Smooth muscle cell of the umbilical artery (primary cell): ENCODE data around the gene PCDHGB3. TPM values are rescaled to one million over a fixed set of nuclear protein-coding genes. Genes with fewer than 3 reads are reported as not detected.

Experiments
- total RNA-seq: library from RNA; depleted of rRNA; stranded (reverse); fragments of >200 nt; gene quantifications from 2 replicates; pipeline ENCODE4 v1.2.3, GENCODE V29; 2014

The PCDHGB3 gene
- total RNA-seq, 1 donor from 2014 or later, result 6.5 TPM

DNA sequence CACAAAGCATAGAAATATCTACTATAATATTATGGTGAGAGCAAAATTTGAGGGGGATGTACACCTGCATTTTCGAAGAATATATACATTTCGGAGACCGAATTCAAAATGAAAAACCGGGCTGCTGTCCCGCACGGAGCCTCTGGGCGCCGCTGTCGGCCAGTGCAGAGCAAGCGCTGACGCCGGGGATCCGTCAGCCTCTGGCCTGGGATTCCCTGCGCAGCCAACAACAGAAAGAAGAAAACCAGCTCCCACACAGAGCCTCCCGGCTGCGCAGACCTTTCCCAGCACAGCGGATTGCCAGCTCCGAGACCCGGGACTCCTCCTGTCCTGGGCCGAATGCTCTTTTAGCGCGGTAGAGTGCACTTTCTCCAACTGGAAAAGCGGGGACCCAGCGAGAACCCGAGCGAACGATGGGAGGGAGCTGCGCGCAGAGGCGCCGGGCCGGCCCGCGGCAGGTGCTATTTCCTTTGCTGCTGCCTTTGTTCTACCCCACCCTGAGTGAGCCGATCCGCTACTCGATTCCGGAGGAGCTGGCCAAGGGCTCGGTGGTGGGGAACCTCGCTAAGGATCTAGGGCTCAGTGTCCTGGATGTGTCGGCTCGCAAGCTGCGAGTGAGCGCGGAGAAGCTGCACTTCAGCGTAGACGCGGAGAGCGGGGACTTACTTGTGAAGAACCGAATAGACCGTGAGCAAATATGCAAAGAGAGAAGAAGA, 37.9 kb downstream of the PCDHGB3 start, which contains the start of gene PCDHGB6:
TSS of gene PCDHGB6 (plus strand) at position 232 of the 716 bp plus-strand sequence. CDS start at position 414, 182 bp downstream.

DNA sequence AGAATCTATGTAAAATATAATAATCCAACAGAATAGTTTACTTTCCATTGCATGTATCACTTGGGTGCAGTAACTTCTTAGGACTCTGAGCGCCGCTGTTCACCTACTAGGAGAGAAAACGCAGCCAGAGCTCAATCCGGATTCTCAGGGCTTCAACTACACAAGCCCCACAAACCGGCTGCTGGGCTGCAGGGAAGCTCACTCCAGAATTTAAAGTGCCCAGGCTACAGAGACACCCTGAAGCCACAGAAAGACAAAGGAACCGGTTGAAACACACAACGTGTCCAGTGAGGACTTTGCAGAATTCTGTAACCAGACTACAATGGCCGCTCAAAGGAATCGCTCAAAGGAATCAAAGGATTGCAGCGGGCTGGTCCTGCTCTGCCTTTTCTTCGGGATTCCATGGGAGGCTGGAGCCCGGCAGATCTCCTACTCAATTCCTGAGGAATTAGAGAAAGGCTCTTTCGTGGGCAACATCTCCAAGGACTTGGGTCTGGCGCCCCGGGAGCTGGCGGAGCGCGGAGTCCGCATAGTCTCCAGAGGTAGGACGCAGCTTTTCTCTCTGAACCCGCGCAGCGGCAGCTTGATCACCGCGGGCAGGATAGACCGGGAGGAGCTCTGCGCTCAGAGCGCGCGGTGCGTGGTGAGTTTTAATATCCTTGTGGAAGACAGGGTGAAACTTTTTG, 43.0 kb downstream of the PCDHGB3 start, which contains the start of gene PCDHGA10:
TSS of gene PCDHGA10 (plus strand) at position 134 of the 686 bp plus-strand sequence. CDS start at position 323, 189 bp downstream.

DNA sequence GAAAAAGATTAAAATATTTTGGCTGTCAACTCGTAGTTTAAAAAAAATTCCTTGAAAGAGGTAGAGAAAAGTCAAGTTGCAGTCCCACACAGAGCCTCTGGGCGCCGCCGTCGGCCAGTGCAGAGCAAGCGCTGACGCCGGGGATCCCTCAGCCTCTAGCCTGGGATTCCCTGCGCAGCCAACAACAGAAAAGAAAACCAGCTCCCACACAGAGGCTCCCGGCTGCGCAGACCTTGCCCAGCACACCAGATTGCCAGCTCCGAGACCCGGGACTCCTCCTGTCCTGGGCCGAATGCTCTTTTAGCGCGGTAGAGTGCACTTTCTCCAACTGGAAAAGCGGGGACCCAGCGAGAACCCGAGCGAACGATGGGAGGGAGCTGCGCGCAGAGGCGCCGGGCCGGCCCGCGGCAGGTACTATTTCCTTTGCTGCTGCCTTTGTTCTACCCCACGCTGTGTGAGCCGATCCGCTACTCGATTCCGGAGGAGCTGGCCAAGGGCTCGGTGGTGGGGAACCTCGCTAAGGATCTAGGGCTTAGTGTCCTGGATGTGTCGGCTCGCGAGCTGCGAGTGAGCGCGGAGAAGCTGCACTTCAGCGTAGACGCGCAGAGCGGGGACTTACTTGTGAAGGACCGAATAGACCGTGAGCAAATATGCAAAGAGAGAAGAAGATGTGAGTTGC, 47.6 kb downstream of the PCDHGB3 start, which contains the start of gene PCDHGB7:
TSS of gene PCDHGB7 (plus strand) at position 184 of the 679 bp plus-strand sequence. CDS start at position 367, 183 bp downstream.

DNA sequence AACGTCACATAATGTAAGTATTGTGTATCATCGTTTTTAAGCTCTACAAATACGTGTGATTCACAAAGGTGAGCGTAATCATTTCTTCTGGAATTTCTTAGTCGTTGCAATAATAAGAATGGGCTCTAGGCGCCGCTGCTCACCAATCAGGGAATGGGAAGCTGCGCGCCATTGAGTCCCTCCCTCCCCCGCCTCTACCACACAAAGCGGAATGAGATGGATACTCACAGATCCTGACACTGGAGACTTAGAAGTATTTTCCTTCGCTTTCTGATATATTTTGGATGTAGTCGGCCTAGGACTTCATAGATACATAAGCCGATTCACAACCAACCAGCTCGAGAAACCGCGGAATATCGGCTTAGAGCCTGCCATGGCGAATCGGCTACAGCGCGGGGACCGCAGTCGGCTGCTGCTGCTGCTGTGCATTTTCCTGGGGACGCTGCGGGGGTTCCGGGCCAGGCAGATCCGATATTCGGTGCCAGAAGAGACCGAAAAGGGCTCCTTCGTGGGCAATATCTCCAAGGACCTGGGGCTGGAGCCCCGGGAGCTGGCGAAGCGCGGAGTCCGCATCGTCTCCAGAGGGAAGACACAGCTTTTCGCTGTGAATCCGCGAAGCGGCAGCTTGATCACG, 50.9 kb downstream of the PCDHGB3 start, which contains the start of gene PCDHGA11:
TSS of gene PCDHGA11 (plus strand) at position 197 of the 634 bp plus-strand sequence. CDS start at position 374, 177 bp downstream.

Other genes with a start within 250 kb of the PCDHGB3 start
- under 0.01 and 0.09 TPM in 2 replicates for gene PCDHB4, start 248.4 kb upstream of the PCDHGB3 start, total RNA-seq
- gene PCDHB5, start 235.0 kb upstream of the PCDHGB3 start, total RNA-seq, result 0.60 and 1.8 TPM in 2 replicates
- 0.14 and 0.30 TPM in 2 replicates for gene PCDHB6, start 220.2 kb upstream of the PCDHGB3 start, total RNA-seq
- 0.18 and 0.89 TPM in 2 replicates for gene PCDHB7, start 197.6 kb upstream of the PCDHGB3 start, total RNA-seq
- gene PCDHB8, start 192.5 kb upstream of the PCDHGB3 start, total RNA-seq, result 0.05 and 0.89 TPM in 2 replicates
- gene PCDHB16, start 187.9 kb upstream of the PCDHGB3 start, total RNA-seq, result 0.09 and 0.30 TPM in 2 replicates
- 0.18 and 0.30 TPM in 2 replicates for gene PCDHB9, start 183.1 kb upstream of the PCDHGB3 start, total RNA-seq
- gene PCDHB10, start 177.9 kb upstream of the PCDHGB3 start, total RNA-seq, result 0.42 and 0.59 TPM in 2 replicates
- gene PCDHB11, start 170.6 kb upstream of the PCDHGB3 start, total RNA-seq, result 0.05 and 0.30 TPM in 2 replicates
- gene PCDHB12, start 161.5 kb upstream of the PCDHGB3 start, total RNA-seq, result 0.05 and 0.30 TPM in 2 replicates
- 0.28 and 0.89 TPM in 2 replicates for gene PCDHB13, start 156.3 kb upstream of the PCDHGB3 start, total RNA-seq
- 0.42 and 1.5 TPM in 2 replicates for gene PCDHB14, start 146.9 kb upstream of the PCDHGB3 start, total RNA-seq
- gene PCDHB15, start 124.8 kb upstream of the PCDHGB3 start, total RNA-seq, result 0.28 and 0.59 TPM in 2 replicates
- gene SLC25A2, start 66.2 kb upstream of the PCDHGB3 start, total RNA-seq, result 0.28 and 0.30 TPM in 2 replicates
- gene TAF7, start 49.5 kb upstream of the PCDHGB3 start, total RNA-seq, result 79.9 and 81.4 TPM in 2 replicates
- 0.69 and 0.89 TPM in 2 replicates for gene PCDHGA1, start 39.7 kb upstream of the PCDHGB3 start, total RNA-seq
- gene PCDHGA2, start 31.5 kb upstream of the PCDHGB3 start, total RNA-seq, result 3.5 and 3.9 TPM in 2 replicates
- 1.6 and 2.1 TPM in 2 replicates for gene PCDHGA3, start 26.4 kb upstream of the PCDHGB3 start, total RNA-seq
- 3.3 TPM in 2 replicates for gene PCDHGB1, start 20.1 kb upstream of the PCDHGB3 start, total RNA-seq
- gene PCDHGA4, start 15.2 kb upstream of the PCDHGB3 start, total RNA-seq, result 5.8 and 6.5 TPM in 2 replicates
- gene PCDHGB2, start 10.2 kb upstream of the PCDHGB3 start, total RNA-seq, result 2.1 and 2.4 TPM in 2 replicates
- gene PCDHGA5, start 6.1 kb upstream of the PCDHGB3 start, total RNA-seq, result 0.89 and 0.92 TPM in 2 replicates
- 3.2 and 4.2 TPM in 2 replicates for gene PCDHGA6, start 3.6 kb downstream of the PCDHGB3 start, total RNA-seq
- gene PCDHGA7, start 12.5 kb downstream of the PCDHGB3 start, total RNA-seq, result 4.2 and 6.8 TPM in 2 replicates
- 25.5 and 27.3 TPM in 2 replicates for gene PCDHGB4, start 17.5 kb downstream of the PCDHGB3 start, total RNA-seq
- 2.8 and 3.0 TPM in 2 replicates for gene PCDHGA8, start 22.4 kb downstream of the PCDHGB3 start, total RNA-seq
- 30.9 and 34.3 TPM in 2 replicates for gene PCDHGB5, start 27.7 kb downstream of the PCDHGB3 start, total RNA-seq
- 3.6 and 4.5 TPM in 2 replicates for gene PCDHGA9, start 32.5 kb downstream of the PCDHGB3 start, total RNA-seq
- gene PCDHGB6, start 37.8 kb downstream of the PCDHGB3 start, total RNA-seq, result 2.4 and 2.8 TPM in 2 replicates
- gene PCDHGA10, start 42.7 kb downstream of the PCDHGB3 start, total RNA-seq, result 6.8 and 8.6 TPM in 2 replicates
- 8.3 and 10.1 TPM in 2 replicates for gene PCDHGB7, start 47.4 kb downstream of the PCDHGB3 start, total RNA-seq
- gene PCDHGA11, start 50.8 kb downstream of the PCDHGB3 start, total RNA-seq, result 12.5 and 19.4 TPM in 2 replicates
- gene PCDHGA12, start 60.3 kb downstream of the PCDHGB3 start, total RNA-seq, result 16.3 and 33.7 TPM in 2 replicates
- 38.6 and 69.3 TPM in 2 replicates for gene PCDHGC3, start 105.7 kb downstream of the PCDHGB3 start, total RNA-seq
- 2.4 and 3.5 TPM in 2 replicates for gene PCDHGC4, start 114.8 kb downstream of the PCDHGB3 start, total RNA-seq
- 2.4 and 10.2 TPM in 2 replicates for gene PCDHGC5, start 118.8 kb downstream of the PCDHGB3 start, total RNA-seq
- gene DIAPH1, start 248.8 kb downstream of the PCDHGB3 start, total RNA-seq, result 14.0 and 53.9 TPM in 2 replicates